GM18909 (cell line): ENCODE data around the gene COP1.

Source experiments
- ATAC-seq: cut with Tn5 transposase; IDR thresholded peaks from one replicate; pipeline ENCODE4 v1.9.1; 2021; ENCODE audit warnings: mild to moderate bottlenecking; ENCODE audit not compliant: unreplicated experiment, poor library complexity

COP1 gene

DNA sequence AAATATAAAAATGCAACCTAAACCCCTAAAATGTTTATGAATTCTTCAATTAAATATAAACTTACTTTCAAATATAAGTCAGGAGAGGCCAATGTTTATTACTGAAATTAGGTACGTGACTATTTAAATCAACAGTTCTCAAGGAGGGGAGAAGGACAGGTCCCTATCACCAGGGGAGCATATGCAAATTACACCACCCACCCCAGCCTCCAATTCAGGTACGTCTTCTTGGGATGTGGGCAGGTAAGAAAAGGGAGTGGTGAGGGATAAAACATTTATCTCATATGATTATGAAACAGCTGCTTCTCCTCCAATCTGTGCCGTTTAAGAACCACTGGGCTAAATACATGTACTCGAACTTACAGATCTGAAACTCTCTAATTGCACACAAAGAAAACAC lies 3.4 kb downstream of the COP1 start:
- no peak for ATAC-seq

DNA sequence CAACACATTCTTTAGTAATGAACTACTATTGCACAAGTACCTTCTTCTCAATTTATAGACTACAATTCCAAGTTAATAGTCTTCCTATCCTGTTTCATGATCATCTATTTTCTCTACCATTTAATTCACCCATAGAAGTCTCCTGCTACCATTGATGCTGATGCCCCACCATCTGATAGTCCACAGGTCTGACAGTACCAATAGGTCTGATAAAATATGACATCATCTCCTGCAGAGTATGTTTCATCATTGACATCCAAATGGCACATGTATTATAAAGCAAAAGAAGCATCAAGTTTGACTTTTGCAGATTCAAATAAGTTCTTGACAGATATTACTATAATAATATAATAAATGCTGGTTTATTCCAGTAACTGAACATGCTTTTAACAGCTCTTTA lies 5.5 kb downstream of the COP1 start:
- ATAC-seq, result no peak

DNA sequence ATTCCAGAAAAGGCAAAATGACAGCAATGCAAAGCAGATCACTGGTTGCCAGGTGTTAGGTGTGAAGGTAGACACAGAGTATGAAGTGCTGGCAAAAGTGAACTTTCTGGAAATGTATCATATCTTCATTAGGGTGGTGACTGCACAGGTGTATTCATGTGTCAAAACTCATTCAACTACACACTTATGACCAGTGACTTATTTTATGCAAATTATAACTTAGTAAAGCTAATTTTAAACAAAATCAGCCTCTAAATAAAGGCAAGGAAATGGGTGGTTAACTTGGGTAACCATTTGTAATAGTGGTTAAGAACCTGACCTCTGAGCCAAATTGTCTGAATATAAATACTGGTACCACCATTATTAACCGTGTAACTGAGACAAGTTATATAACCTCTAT lies 7.4 kb downstream of the COP1 start:
- ATAC-seq, result peak; percentile 53

DNA sequence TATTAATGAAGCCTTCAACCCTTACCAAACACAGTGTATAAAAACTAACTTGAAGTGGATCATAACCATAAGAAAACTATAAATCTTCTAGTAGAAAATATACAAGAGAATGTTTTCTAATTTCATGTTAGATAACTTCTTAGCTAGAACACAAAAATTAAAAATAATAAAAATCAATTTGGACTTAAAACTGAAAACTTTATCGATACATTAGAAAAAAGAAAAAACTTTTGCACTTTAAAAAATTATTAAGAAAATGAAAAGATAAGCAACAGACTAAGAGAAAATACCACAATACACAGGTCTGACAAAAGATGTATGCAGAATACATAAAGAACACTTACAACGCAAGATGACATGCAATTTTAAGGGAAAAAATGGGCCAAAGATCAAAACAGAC lies 8.7 kb downstream of the COP1 start:
- no peak for ATAC-seq

DNA sequence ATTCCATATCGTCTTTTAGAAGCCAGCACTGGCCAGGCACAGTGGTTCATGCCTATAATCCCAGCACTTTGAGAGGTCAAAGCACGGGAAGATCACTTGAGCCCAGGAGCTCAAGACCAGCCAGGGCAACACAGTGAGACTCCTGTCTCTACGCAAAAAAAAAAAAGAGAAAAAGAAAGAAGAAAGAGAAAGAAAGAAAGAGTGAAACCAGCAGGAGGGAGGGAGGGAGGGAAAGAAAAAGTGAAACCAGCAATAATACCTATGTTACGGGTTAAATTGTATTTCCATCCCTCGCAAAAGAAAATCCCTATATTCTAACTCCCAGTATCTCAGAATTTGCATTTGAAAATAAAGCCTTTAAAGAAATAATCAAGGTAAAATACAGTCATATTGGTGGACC lies 10.4 kb downstream of the COP1 start:
- ATAC-seq, result no peak

DNA sequence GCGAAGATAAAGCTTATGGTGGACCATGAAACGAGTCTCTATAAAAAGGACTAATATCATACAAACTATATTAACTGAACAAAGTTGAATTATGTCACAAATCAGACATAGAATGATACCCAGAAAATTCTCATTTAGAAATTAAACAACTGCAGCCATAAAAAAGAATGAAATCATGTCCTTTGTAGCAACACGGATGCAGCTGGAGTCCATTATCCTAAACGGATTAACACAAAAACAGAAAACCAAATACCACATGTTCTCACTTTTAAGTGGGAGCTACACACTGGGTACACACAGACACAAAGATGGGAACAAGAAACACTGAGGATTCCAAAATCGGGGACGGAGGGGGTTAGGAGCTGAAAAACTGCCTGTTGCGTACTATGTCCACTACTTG lies 11.5 kb downstream of the COP1 start:
- ATAC-seq, result no peak

DNA sequence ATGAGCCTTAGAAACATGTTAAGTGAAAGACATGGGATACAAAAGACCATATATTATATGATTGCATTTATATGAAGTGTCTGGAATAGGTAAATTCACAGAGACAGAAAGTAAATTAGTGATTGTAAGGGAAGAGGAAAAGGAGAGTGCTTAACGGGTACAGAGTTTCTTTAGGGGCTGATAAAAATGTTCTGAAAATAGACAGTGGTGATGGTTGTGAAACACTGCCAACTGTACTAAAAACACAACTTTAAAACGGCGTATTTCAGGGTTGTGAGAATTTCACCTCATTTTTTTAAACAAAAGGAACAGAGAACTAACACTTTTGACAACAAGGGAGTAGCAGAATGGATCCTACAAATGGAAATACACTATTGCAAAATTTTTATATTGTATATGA lies 13.4 kb downstream of the COP1 start:
- ATAC-seq, result no peak

DNA sequence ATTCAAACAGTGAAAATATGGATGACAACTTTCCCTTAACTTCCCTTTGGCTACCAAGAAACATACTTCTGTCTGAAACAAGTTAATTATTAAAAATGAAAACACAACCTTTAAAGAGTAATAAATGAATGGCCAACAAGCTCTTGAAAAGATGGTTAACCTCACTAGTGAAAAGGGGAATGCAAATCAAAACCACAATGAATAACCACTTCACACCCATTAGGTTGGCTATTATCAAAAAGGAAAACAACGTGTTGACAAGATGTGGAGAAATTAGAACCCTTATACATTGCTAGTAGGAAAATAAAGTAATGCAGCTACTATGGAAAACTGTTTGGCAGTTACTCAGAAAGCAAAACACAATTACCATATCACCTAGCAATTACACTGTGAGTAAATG lies 14.1 kb downstream of the COP1 start:
- peak; percentile 96 for ATAC-seq

DNA sequence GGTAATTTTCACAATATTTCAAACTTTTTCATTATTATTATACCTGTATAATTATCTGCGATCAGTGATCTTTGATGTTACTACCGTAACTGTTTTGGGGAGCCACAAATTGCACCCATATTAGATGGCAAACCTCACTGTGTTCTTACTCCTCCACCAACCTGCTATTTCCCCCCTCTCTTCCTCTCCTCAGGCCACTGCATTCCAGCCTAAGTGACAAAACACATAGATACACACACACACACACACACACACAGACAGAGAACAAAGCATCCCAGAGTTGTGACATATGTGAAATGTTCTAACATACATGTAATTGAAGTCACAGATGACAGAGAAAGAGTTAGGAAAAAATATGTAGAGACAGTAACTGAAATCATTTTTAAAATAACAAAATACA lies 18.5 kb downstream of the COP1 start:
- ATAC-seq, result no peak

DNA sequence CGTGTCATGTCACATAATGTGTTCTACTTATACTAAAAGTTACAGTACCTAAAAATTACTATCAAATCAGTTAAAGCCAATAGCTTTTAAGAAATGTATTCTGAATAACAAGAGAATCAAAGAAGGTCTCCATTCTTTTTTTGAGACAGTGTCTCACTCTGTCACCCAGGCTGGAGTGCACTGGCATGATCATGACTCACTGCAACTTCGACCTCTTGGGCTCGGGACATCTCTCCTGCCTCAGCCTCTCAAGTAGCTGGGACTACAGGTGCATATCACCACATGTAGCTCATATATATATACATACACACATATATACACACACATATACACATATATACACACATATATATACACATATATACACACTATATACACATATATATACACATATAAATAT lies 20.1 kb downstream of the COP1 start:
- ATAC-seq, result no peak

DNA sequence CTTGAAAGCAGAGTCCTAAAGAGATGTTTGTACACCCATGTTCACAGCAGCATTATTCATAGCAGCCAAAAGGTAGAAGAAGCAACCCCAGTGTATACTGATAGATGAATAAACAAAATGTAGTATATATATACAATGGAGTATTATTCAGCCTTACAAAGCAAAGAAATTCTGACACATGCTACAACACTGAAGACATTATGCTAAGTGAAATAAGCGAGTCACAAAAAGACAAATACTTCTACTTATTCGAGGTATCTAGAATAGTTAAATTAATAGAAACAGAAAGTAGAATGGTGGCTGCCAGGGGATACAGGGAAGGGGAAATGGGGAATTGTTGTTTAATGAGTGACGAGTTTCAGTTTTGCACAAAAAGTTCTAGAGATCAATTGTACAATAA lies 23.5 kb downstream of the COP1 start:
- ATAC-seq, result no peak

DNA sequence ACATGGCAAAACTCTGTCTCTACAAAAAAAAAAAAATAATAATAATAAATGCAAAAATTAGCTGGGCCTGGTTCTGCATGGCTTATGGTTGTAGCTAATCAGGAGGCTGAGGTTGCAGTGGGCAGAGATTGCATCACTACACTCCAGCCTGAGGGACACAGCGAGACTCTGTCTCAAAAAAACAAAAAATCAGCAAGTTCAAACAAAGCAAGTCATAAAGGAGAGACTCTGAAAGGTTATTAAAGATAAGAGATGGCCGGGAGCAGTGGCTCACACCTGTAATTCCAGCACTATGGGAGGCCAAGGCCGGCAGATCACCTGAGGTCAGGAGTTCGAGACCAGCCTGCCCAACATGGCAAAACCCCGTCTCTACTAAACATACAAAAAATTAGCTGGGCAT lies 28.8 kb downstream of the COP1 start:
- ATAC-seq, result no peak

DNA sequence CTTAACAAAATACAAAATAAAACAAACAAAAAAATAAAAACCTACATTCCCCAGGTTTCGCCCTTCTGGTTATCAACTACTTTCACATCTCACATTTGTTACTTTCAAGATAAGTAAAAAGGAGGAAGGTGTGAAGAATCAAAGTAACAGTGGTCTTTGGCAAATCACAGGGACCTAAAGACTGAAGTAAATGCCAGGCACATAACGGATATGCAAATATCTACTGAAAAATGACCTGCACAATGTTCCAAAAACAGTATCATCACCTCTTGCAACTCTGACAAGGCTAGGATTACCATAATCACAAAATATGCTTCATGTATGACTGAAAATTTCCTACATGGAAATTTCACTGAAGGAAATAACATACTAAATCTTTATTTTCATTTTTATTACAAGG lies 29.3 kb downstream of the COP1 start:
- peak; percentile 89 for ATAC-seq

DNA sequence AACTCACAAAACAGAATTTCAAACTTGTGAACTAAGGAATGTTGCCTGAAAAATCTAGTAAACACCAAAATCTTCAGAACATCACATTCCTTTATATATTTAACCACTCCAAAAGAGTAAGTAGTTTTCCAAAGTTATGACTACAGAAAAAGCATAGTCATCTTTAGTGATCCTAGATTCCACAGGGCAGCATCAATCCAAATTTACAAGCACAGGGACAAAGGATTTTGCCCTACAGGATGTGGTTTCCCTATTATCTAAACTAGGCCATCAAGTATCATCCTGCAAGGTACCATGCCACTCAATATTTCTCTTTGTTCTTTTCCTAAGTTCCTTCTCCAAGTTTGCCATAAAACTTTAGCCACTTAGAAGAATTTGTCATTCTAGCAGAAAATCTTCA lies 33.0 kb downstream of the COP1 start:
- ATAC-seq, result no peak

DNA sequence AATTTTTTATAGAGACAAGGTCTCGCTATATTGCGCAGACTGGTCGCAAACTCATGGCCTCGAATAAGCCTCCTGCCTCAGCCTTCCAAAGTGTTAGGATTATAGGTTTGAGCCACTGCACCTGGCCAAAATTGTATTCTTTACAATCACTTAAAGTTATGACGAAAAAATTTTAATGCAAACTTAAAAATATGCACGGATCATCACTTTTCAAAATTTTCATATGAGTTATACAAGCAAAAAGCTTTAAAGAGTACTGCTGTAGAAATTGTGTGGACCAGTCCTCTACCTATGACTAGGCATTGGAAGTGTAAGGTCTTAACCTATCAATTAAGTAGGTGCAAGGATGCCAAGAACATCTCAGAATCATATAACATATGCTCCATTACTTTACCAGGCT lies 34.9 kb downstream of the COP1 start:
- ATAC-seq, result no peak

DNA sequence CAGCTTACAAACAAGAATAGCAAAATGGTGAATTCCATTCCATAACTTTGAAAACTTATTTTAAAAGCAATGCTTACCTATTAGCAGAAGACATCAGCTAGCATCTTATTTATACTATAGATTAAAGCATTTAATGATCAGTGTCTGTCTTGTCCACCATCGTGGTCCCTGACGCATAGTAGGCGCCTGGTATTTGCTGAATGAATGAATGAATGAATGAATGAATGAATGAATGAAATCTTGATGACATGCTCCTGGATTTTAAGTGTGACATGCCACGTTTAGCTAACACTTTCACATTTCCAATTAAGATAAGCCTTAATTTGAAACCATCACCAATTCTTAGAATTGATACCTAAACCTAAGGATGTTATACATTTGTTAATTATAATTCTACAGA lies 39.9 kb downstream of the COP1 start:
- ATAC-seq, result no peak

DNA sequence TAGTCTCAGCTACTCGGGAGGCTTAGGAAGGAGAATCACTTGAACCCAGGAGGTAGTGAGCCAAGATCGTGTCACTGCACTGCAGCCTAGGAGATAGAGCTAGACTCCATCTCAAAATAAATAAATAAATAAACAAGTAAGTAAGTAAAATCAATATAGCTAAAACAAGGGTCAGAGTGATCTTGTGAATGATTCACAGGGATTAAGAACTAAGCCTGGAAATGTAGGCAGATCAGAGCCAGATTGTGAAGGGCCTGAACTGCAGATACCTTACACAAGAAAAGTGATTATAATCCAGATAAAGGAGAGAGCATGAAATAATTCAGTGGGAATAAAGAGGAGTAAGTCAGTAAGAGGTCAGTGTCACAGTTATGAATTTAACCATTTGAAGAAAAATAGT lies 41.5 kb downstream of the COP1 start:
- ATAC-seq, result no peak

DNA sequence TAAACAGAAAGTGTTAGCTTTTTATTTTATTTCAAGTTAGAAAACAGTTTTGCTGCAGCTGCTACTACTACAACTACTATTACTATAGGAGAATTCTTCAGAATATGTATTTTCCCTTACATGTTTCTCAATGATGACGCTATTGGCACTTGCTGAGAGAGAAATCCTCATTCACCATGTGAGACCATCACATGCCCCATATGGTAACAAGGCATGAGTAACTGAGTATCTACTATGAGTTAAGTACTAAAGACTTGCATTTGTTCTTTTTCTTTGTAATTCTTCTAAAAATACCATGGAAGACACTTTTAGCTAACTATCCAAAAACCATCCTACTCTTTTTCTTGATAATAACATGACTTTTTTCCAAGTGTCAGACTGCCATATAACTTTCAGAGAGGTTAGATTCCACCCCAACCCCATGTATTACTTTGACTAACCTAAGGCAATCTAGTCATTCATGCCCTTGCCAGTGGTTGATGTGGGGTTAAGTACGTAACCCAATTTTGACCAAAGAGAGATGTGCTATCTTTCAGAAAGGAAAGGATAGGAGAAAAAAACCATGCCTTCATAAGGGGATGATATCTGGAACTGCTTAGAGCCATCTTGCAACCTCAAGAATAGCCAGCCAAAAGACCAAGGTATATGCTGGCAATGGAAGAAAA lies 42.9 kb downstream of the COP1 start:
- no peak for ATAC-seq

DNA sequence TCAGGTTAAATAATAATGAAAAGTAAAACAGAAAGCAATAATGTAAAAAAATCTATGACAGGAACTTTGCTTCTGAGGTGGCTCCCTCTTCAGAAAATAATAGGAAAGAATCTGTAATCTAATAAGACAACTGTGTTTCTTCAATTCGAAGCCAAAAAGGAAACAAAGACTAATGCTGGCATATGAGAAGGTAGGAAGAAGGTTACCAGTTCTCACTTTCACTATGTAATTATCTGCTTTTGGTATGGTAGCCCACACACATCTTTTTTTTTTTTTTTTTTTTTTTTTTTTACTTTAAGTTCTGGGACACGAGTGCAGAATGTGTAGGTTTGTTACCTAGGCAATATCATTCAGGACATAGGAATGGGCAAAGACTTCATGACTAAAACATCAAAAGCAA lies 47.1 kb downstream of the COP1 start:
- ATAC-seq, result no peak

DNA sequence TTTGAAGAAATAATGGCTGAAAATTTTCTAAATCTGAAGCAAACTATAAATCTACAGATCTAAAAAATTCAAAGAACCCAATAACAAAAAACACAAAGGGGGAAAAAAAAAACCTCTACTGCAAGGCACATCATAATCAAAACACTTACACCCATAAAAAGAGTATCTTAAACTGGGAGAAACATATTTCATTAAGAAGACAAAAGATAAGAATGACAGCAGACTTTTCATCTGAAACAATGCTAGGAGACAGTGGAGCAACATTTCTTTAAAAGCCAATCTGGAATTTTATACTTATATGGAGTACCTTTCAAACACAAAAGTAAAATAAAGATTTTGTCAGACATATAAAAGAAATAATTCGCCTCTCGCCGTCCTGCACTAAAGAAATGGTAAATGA lies 49.1 kb downstream of the COP1 start:
- ATAC-seq, result no peak

DNA sequence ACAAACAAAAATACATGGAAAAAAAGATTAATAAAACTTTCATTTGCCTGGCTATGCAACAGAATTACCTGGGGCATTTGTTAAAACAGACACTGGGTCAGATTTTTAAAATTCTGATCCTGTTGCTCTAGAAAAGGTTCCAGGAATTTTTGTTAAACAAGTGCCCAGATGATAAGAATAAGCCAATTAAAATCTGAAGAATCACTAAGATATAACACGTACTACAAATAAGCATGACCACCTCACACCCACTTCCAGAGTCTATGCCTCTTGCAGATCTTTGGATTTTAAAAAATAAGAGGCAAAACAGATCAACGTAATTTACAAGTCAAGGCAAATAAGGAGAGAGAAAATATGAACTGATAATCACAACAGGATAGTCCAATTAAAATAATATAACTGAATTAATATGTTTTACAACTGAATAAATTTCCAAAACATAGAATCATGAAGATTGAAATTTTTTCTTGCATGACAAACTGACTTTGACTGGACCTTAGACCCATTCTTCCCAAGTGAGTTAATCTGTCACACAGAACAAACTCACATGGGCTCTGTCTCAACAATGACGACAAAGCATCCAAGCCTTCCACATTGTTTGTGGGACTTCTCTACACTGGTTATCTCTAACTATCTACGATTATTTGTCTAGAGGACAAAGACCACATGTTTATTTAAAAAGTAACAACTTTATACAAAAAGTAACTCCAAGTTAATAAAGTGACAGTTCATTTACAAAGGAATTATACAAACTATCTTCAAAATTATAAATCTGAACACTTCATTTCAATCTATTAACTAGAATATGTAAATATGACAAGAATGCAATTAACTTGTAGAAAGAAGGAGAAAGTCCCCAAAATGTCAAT lies 56.9 kb downstream of the COP1 start:
- ATAC-seq, result no peak

DNA sequence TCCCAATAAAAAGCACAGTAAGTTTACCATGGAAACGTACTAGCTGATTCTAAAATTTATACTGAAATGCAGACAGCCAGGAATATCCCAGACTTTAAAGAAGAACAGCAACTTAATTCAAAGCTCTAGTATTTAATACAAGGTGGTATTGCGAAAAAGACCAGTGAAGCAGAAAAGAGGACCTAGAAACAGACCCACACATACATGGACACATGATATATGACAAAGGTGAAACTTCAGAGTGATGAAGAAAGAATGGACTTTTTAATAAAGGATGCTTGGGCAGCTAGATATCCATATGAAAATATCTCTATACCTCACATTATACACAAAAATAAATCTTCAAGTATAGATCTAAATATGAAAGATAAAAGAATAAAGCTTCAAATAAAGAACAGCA lies 62.6 kb downstream of the COP1 start:
- no peak for ATAC-seq
